DND-41 (cell line): ENCODE data around the gene HAUS5.

Experiments
- ATAC-seq: fragments of 200-7000 bp; cut with Tn5 transposase; 3 replicates; pipeline ENCODE4 v1.9.1; 2021; ENCODE audit warnings: low read depth; ENCODE audit not compliant: insufficient read depth
- DNase-seq: peaks from one replicate; pipeline ENCODE4 v3.0.0-alpha.2; 2020
- H2AFZ ChIP-seq: 2 replicates; pipeline ENCODE4 v1.6.0; 2012; ENCODE audit warnings: low read depth, low read length
- H3K27ac ChIP-seq: 2 replicates; pipeline ENCODE4 v1.5.1; 2012; ENCODE audit warnings: low read length, inconsistent platforms
- H3K27me3 ChIP-seq: fragments of 200-600 bp; sonication (generic); 2 replicates; pipeline ENCODE4 v1.6.0; 2012; ENCODE audit warnings: low read length, mild to moderate bottlenecking, inconsistent platforms; ENCODE audit not compliant: insufficient read depth, poor library complexity
- H3K36me3 ChIP-seq: 2 replicates; pipeline ENCODE4 v1.5.1; 2012; ENCODE audit warnings: low read length, inconsistent platforms; ENCODE audit not compliant: insufficient read depth
- H3K4me1 ChIP-seq: 2 replicates; pipeline ENCODE4 v1.5.1; 2012; ENCODE audit warnings: mild to moderate bottlenecking, low read length; ENCODE audit not compliant: insufficient read depth
- H3K4me2 ChIP-seq: 2 replicates; pipeline ENCODE4 v1.6.0; 2012; ENCODE audit warnings: mild to moderate bottlenecking, moderate library complexity, low read length, inconsistent platforms; ENCODE audit not compliant: insufficient read depth
- H3K4me3 ChIP-seq, 2 experiments: fragments of 200-600 bp in 1 of 2; shearing (Covaris generic) in 1 of 2; 2 replicates each; pipeline ENCODE4 v1.5.1; 2012 to 2016; ENCODE audit warnings: inconsistent platforms in 2 of 2, low read length in 2 of 2, mild to moderate bottlenecking in 2 of 2, low read depth in 1 of 2, moderate library complexity in 1 of 2
- H3K79me2 ChIP-seq: 2 replicates; pipeline ENCODE4 v1.6.0; 2012; ENCODE audit warnings: low read length, inconsistent platforms; ENCODE audit not compliant: insufficient read depth
- H3K9ac ChIP-seq: 2 replicates; pipeline ENCODE4 v1.6.0; 2012; ENCODE audit warnings: low read depth, mild to moderate bottlenecking, inconsistent platforms, low read length, moderate library complexity
- H3K9me3 ChIP-seq: 2 replicates; pipeline ENCODE4 v1.5.1; 2012; ENCODE audit warnings: low read length, moderate library complexity, mild to moderate bottlenecking, inconsistent platforms; ENCODE audit not compliant: insufficient read depth, severe bottlenecking
- H4K20me1 ChIP-seq: 2 replicates; pipeline ENCODE4 v1.6.0; 2012; ENCODE audit warnings: low read length; ENCODE audit not compliant: insufficient read depth
- CTCF ChIP-seq: IDR thresholded peaks from 2 replicates; pipeline ENCODE4 v1.5.1; 2012; ENCODE audit warnings: borderline replicate concordance, low read length, moderate library complexity, mild to moderate bottlenecking; ENCODE audit not compliant: poor library complexity, severe bottlenecking; ENCODE audit errors: extremely low read depth
- EZH2 ChIP-seq: IDR thresholded peaks from 3 replicates; pipeline ENCODE4 v1.6.1; 2012; ENCODE audit warnings: borderline replicate concordance, low read depth, mild to moderate bottlenecking, moderate library complexity, low read length, inconsistent platforms; ENCODE audit not compliant: severe bottlenecking

Gene HAUS5

DNA sequence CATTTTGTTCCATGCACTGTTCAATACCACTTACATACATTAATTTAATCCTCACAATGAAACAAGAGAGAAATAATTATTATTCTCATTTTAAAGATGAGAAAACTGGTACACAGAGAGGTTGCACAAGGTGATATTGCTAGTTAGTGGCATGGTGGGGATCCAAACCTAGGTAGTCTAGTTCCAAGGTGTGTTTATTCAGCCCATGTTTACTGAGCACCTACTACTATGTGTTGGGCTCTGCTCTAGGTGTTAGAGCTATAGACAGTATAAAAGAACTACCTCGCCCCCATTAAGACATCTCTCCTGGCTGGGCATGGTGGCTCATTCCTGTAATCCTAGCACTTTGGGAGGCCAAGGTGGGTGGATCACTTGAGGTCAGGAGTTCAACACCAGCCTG, 29.8 kb upstream of the HAUS5 start:
- Histone ChIP-seq H3K9ac (no peak overlapping the region), H3K36me3 (no peaks in the 10 kb centered on the region), H3K27me3 (no peaks in the 10 kb centered on the region), H3K79me2 (no peaks in the 10 kb centered on the region), H3K4me2 (no peak overlapping the region), H3K27ac (no peak overlapping the region), H4K20me1 (no peaks in the 10 kb centered on the region), H3K4me3 (no peak overlapping the region), H3K9me3 (no peaks in the 10 kb centered on the region), H3K4me1 (no peaks in the 10 kb centered on the region), H2AFZ (no peak overlapping the region)
- no peak for DNase-seq
- no peak for ATAC-seq
- TF ChIP-seq EZH2 (no peak), CTCF (no peak)

DNA sequence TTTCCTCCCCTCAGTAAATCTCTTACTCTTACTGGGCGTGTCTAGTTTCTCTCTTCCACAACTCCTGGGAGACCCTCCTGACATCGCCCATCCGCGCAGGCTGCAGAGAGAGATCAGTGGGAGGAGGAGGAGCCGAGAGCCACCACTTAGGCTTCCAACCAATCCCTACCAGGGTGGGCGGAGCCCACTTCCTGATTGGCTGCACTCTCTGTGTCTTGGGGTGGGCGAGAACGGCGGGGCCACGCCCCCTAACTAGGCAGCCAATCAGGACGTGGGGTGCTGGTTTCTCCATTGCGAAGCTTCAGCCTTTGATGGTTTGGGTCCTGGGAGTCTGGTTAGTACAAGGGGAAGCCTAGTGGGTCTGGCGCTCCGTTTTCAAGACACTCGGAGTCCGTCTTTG, 26.7 kb upstream of the HAUS5 start, which contains the start of gene PMIS2:
TSS of gene PMIS2 (plus strand) at position 326 of the 400 bp plus-strand sequence. CDS start 87 bp downstream, outside the sequence.
- peak; percentile 68 for ATAC-seq

GRCh38 chr19:35587321-35587720, 25.2 kb upstream of the HAUS5 start:
- Histone ChIP-seq H2AFZ (no peak overlapping the region), H3K4me1 (no peaks in the 10 kb centered on the region), H3K9me3 (no peaks in the 10 kb centered on the region), H3K4me2 (no peak overlapping the region), H3K27me3 (no peaks in the 10 kb centered on the region), H3K79me2 (no peaks in the 10 kb centered on the region), H4K20me1 (no peaks in the 10 kb centered on the region), H3K9ac (no peak overlapping the region), H3K4me3 (no peak overlapping the region), H3K27ac (no peak overlapping the region), H3K36me3 (no peaks in the 10 kb centered on the region)
- DNase-seq, result no peak
- TF ChIP-seq EZH2 (no peak), CTCF (no peak)
- no peak for ATAC-seq

More for the DNA sequence above, 26.7 kb upstream of the HAUS5 start, which contains the start of gene PMIS2:
- Histone ChIP-seq H3K79me2 (no peaks in the 10 kb centered on the region), H4K20me1 (no peaks in the 10 kb centered on the region), H3K9ac (no peak within 1 kb of the TSS), H3K27me3 (no peaks in the 10 kb centered on the region), H3K4me2 (no peak within 1 kb of the TSS), H3K4me3 (no peak within 1 kb of the TSS), H2AFZ (no peak within 1 kb of the TSS), H3K36me3 (no peaks in the 10 kb centered on the region), H3K27ac (no peak within 1 kb of the TSS), H3K9me3 (no peaks in the 10 kb centered on the region), H3K4me1 (no peaks in the 10 kb centered on the region)
- DNase-seq, result peak; percentile 42
- TF ChIP-seq EZH2 (no peak), CTCF (no peak)

DNA sequence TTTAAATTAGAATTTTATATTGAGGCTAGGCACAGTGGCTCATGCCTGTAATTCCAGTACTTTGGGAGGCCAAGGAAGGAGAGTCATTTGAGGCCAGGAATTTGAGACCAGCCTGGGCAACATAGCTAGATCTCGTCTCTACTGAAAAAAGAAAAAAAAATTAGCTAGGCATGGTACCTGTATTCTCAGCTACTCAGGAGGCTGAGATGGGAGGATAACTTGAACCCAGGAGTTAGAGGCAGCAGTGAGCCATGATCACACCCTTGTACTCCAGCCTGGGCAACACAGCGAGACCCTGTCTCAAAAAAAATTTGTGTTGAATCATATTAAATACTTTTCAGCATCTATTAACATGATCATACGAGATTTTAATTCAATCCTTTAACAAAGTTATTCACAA, 21.7 kb upstream of the HAUS5 start:
- DNase-seq, result no peak
- Histone ChIP-seq H3K4me2 (no peak overlapping the region), H2AFZ (no peak overlapping the region), H3K79me2 (no peaks in the 10 kb centered on the region), H3K4me3 (no peak overlapping the region), H3K9ac (no peak overlapping the region), H3K9me3 (no peaks in the 10 kb centered on the region), H3K4me1 (no peaks in the 10 kb centered on the region), H3K27ac (no peak overlapping the region), H4K20me1 (no peaks in the 10 kb centered on the region), H3K27me3 (no peaks in the 10 kb centered on the region), H3K36me3 (no peaks in the 10 kb centered on the region)
- no peak for ATAC-seq
- TF ChIP-seq EZH2, result no peak
- TF ChIP-seq CTCF, result no peak
